ENCODE data around the gene PAX1. TPM values are rescaled to one million over a fixed set of nuclear protein-coding genes. Genes with fewer than 3 reads are reported as not detected.

PAX1 gene
- total RNA-seq, 1 donor from 2014 or later, result not detected

DNA sequence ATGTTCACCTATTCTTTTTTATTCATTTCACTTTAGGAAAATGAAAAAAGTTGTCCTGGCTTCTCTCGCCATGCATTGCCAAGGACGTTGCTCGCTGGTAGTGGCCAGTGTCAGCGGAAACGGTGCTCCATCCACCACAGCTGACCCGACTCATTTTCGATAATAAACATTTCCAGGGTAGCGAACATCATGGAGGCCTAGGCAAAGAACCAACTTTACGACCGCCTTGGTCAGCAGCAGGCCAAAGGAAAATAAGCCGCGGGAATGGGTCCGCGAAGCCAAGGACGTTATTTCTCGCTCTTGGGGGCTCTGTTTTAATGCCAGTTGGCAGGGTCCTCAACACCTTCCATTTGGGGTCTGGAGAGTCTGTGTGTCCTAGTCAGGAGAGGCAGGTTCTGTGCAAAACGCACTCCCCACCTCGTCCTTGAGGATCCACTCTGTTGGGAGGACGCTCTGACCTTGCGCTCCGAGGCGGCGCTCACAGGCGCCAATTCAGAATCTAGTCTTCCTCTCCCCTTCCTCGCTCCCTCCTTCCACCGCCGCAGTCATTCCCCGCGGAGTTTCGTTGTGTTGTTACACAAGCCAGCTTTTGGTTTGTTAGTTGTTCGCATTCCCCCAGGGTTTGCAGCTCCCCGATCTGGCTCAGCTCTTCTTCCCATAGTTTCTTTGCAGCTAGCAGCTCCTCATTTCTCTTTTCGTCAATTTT is 4.1 kb upstream of the PAX1 start:
- Histone ChIP-seq H3K36me3 (ENCODE audit: control insufficient read depth, insufficient read depth, low read length) (no peaks in the 10 kb centered on the region), H3K4me3 (ENCODE audit: low read depth, low read length) (no peak overlapping the region)

GRCh38 chr20:21702016-21702415 is 3.4 kb upstream of the PAX1 start:
- no peak overlapping the region for H3K4me3 ChIP-seq (ENCODE audit: low read depth, low read length)
- DNase-seq (ENCODE audit: low read depth) (no peak), FAIRE-seq (no peak)
- TF ChIP-seq, protein P1, sequence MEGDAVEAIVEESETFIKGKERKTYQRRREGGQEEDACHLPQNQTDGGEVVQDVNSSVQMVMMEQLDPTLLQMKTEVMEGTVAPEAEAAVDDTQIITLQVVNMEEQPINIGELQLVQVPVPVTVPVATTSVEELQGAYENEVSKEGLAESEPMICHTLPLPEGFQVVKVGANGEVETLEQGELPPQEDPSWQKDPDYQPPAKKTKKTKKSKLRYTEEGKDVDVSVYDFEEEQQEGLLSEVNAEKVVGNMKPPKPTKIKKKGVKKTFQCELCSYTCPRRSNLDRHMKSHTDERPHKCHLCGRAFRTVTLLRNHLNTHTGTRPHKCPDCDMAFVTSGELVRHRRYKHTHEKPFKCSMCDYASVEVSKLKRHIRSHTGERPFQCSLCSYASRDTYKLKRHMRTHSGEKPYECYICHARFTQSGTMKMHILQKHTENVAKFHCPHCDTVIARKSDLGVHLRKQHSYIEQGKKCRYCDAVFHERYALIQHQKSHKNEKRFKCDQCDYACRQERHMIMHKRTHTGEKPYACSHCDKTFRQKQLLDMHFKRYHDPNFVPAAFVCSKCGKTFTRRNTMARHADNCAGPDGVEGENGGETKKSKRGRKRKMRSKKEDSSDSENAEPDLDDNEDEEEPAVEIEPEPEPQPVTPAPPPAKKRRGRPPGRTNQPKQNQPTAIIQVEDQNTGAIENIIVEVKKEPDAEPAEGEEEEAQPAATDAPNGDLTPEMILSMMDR (IDR thresholded peaks at IDR 0.05; ENCODE audit: insufficient read depth, low read length, severe bottlenecking), result no peak
- no peaks in the 10 kb centered on the region for H3K36me3 ChIP-seq (ENCODE audit: control insufficient read depth, insufficient read depth, low read length)
- peaks cover 10% of the 10 kb centered on the region for H3K27me3 ChIP-seq (ENCODE audit: control insufficient read depth, insufficient read depth, low read length)

More for the DNA sequence above, 4.1 kb upstream of the PAX1 start:
- H3K27me3 ChIP-seq (ENCODE audit: control insufficient read depth, insufficient read depth, low read length), result peaks cover 6% of the 10 kb centered on the region
- TF ChIP-seq, protein P1 (IDR thresholded peaks at IDR 0.05; ENCODE audit: insufficient read depth, low read length, severe bottlenecking), result no peak
- FAIRE-seq (no peak), DNase-seq (ENCODE audit: low read depth) (no peak)

- H3K27me3 ChIP-seq (ENCODE audit: control insufficient read depth, insufficient read depth, low read length), result peaks cover 10% of the 10 kb centered on the region
- no peaks in the 10 kb centered on the region for H3K36me3 ChIP-seq (ENCODE audit: control insufficient read depth, insufficient read depth, low read length)
- TF ChIP-seq, protein P1 (IDR thresholded peaks at IDR 0.05; ENCODE audit: insufficient read depth, low read length, severe bottlenecking), result peak; percentile 44
- FAIRE-seq (no peak), DNase-seq (ENCODE audit: low read depth) (no peak)
- no peak overlapping the region for H3K4me3 ChIP-seq (ENCODE audit: low read depth, low read length)
These were observed 2.7 kb upstream of the PAX1 start for GRCh38 chr20:21702553-21703470.

DNA sequence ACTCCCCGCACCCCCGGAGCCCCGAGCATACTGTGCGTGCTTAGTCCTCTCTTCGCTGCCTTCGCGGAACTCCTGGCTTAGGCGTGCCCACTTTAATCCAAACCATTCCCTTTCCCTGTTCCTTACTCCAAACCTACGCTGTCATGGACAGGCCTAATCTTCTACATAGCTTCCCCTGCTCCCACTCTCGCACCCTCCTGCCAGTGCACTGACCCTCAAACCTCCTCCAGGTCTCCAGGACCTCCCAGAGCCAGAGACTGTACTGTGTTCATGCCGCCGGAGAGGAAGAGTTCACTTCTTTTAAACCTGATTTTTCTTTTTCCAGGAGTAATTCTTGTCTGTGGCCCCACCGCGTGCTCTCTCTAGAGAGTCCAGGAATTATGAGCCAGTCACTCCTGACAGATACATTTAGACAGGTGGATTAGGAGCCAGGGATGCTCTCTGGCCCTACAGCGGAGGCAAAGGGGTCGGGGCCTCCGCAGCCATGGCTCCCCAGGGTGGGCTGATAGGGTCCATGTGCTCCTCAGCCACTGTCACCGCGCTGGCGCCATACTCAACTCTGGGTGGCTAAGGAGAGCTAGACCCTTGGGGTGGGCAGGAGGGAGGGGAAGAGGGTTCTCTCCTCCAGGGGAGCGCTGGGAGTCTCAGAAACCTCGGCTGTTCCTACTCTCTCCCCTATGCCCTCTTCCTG is 1.6 kb upstream of the PAX1 start:
- H3K36me3 ChIP-seq (ENCODE audit: control insufficient read depth, insufficient read depth, low read length), result no peaks in the 10 kb centered on the region
- TF ChIP-seq, protein P1 (IDR thresholded peaks at IDR 0.05; ENCODE audit: insufficient read depth, low read length, severe bottlenecking), result no peak
- no peak for FAIRE-seq
- DNase-seq (ENCODE audit: low read depth), result no peak
- H3K4me3 ChIP-seq (ENCODE audit: low read depth, low read length), result no peak overlapping the region
- H3K27me3 ChIP-seq (ENCODE audit: control insufficient read depth, insufficient read depth, low read length), result peaks cover 10% of the 10 kb centered on the region

GRCh38 chr20:21704408-21705385 is 767 bp upstream of the PAX1 start:
- no peaks in the 10 kb centered on the region for H3K36me3 ChIP-seq (ENCODE audit: control insufficient read depth, insufficient read depth, low read length)
- TF ChIP-seq, protein P1 (IDR thresholded peaks at IDR 0.05; ENCODE audit: insufficient read depth, low read length, severe bottlenecking), result no peak
- H3K27me3 ChIP-seq (ENCODE audit: control insufficient read depth, insufficient read depth, low read length), result peaks cover 10% of the 10 kb centered on the region
- DNase-seq (ENCODE audit: low read depth), result no peak
- H3K4me3 ChIP-seq (ENCODE audit: low read depth, low read length), result no peak overlapping the region
- FAIRE-seq, result no peak
